CD4-positive, alpha-beta T cell (primary cell): ENCODE measurements around the gene CEP85L. TPM values are rescaled to one million over a fixed set of nuclear protein-coding genes. Genes with fewer than 3 reads are reported as not detected.

Source experiments
- ATAC-seq: fragments of 200-7000 bp; cut with Tn5 transposase; one replicate; pipeline ENCODE4 v1.10.0; 2022; ENCODE audit warnings: mild to moderate bottlenecking; ENCODE audit not compliant: poor library complexity
- CTCF ChIA-PET: fragments of 350-600 bp; sonication (Branson Sonifier 250); formaldehyde crosslinking; loops from one replicate; lab custom pipeline; 2021; ENCODE audit warnings: antibody characterized with exemption, inconsistent platforms; lab: Charles Lee
- POLR2A ChIA-PET: fragments of 350-600 bp; sonication (Branson Sonifier 250); formaldehyde crosslinking; loops from one replicate; lab custom pipeline; 2021; ENCODE audit warnings: antibody characterized with exemption, inconsistent platforms; lab: Charles Lee
- DNase-seq, 14 experiments: peaks; one replicate each; pipeline ENCODE4 v3.0.0-alpha.2; 2013 to 2020; ENCODE audit warnings: mixed read lengths in 2 of 14
- H3K27ac ChIP-seq, 2 donors: one replicate each; pipeline versions ENCODE4 v1.5.1 to v1.7.0; 2013; ENCODE audit warnings: low read length in 2 of 2, low read depth in 1 of 2, mild to moderate bottlenecking in 1 of 2
- H3K27me3 ChIP-seq, 2 experiments: 1 replicate in 1 of 2; 2 replicates in 1 of 2; pipeline versions ENCODE4 v1.6.1 to v1.7.0; 2013; ENCODE audit warnings: low read length in 2 of 2, control low read depth in 1 of 2, mild to moderate bottlenecking in 1 of 2, moderate library complexity in 1 of 2; ENCODE audit not compliant: insufficient read depth in 2 of 2, control insufficient read depth in 1 of 2
- H3K36me3 ChIP-seq: one replicate; pipeline ENCODE4 v1.6.1; 2013; ENCODE audit warnings: low read length, control low read depth; ENCODE audit not compliant: insufficient read depth
- H3K4me1 ChIP-seq: one replicate; pipeline ENCODE4 v1.6.1; 2013; ENCODE audit warnings: low read length, control low read depth; ENCODE audit not compliant: insufficient read depth
- H3K4me3 ChIP-seq: one replicate; pipeline ENCODE4 v1.5.1; 2013; ENCODE audit warnings: mild to moderate bottlenecking, low read length, moderate library complexity
- H3K9me3 ChIP-seq, 2 experiments: 1 replicate in 1 of 2; 2 replicates in 1 of 2; pipeline versions ENCODE4 v1.6.1 to v1.7.0; 2013; ENCODE audit warnings: low read length in 2 of 2, mild to moderate bottlenecking in 2 of 2, control low read depth in 1 of 2, moderate library complexity in 1 of 2; ENCODE audit not compliant: control insufficient read depth in 1 of 2, insufficient read depth in 1 of 2
- H3K27ac Mint-ChIP-seq: one replicate; pipeline ENCODE4 v1.8.0; 2020; ENCODE audit warnings: mixed read lengths
- H3K27me3 Mint-ChIP-seq: one replicate; pipeline ENCODE4 v1.8.0; 2021; ENCODE audit warnings: mixed read lengths
- H3K36me3 Mint-ChIP-seq: one replicate; pipeline ENCODE4 v1.8.0; 2021; ENCODE audit warnings: low read depth, mixed read lengths
- H3K4me1 Mint-ChIP-seq: one replicate; pipeline ENCODE4 v1.8.0; 2021; ENCODE audit warnings: low read depth, mixed read lengths
- H3K4me3 Mint-ChIP-seq: one replicate; pipeline ENCODE4 v1.8.0; 2020; ENCODE audit warnings: mild to moderate bottlenecking, mixed read lengths
- H3K9me3 Mint-ChIP-seq: one replicate; pipeline ENCODE4 v1.8.0; 2020; ENCODE audit warnings: mixed read lengths
- CTCF ChIP-seq: fragments of 200-600 bp; IDR thresholded peaks from one replicate; pipeline ENCODE4 v1.8.0; 2022; ENCODE audit warnings: antibody characterized with exemption, mild to moderate bottlenecking
- intact Hi-C, 2 experiments: fragments of 100-400 bp; cut with DNase I in 1 of 2; cut with micrococcal nuclease in 1 of 2; formaldehyde crosslinking; loops; one replicate each; pipeline versions ENCODE4 v1.15.1 to v1.9.0; 2023 to 2025; cut with DNase I, micrococcal nuclease
- total RNA-seq, 174 experiments: library from RNA in 2 of 174; stranded (reverse) in 2 of 174; gene quantifications; one replicate each; pipeline ENCODE4 v1.2.3 and lab custom pipeline; 2021 to 2026

CEP85L gene
- total RNA-seq, 2 experiments from 2014 or later: 76.2 to 80.7 TPM

GRCh38 chr6:118641042-118641441 is 10.3 kb downstream of the CEP85L start:
- H3K4me3 Mint-ChIP-seq: no peak overlapping the region
- H3K9me3 Mint-ChIP-seq: no peaks in the 10 kb centered on the region

GRCh38 chr6:118639054-118639964 is 12.1 kb downstream of the CEP85L start:
- POLR2A ChIA-PET: interaction anchor here (1.3 to 2.1 kb wide), 4 partner anchors 12 to 70 kb away, joined by 4 to 13 read pairs (median 8); partner anchors contain the start of gene CEP85L
- no peaks in the 10 kb centered on the region for H3K27me3 ChIP-seq
- DNase-seq (peak in 3 of 14 experiments; percentile 23 to 25 (median 23)), ATAC-seq (no peak)
- TF ChIP-seq CTCF: no peak
- no peaks in the 10 kb centered on the region for H3K9me3 ChIP-seq
- no peak overlapping the region for H3K4me3 ChIP-seq
- H3K27ac ChIP-seq: no peak overlapping the region
- H3K9me3 Mint-ChIP-seq: no peaks in the 10 kb centered on the region
- H3K27me3 Mint-ChIP-seq: no peaks in the 10 kb centered on the region
- no peaks in the 10 kb centered on the region for H3K36me3 ChIP-seq
- peaks cover 7% of the 10 kb centered on the region for H3K4me1 ChIP-seq
- peaks cover 19% of the 10 kb centered on the region for H3K36me3 Mint-ChIP-seq
- intact Hi-C loops: no loop called here
- H3K4me1 Mint-ChIP-seq: peaks cover 82% of the 10 kb centered on the region
- peak overlapping the region; percentile 2 for H3K4me3 Mint-ChIP-seq
- H3K27ac Mint-ChIP-seq: peak overlapping the region; percentile 3
- CTCF ChIA-PET: interaction anchor here (0.5 to 1.4 kb wide), 7 partner anchors 9 to 87 kb away, joined by 3 to 4 read pairs (median 3); partner anchors contain the start of gene CEP85L

More at GRCh38 chr6:118641042-118641441, 10.3 kb downstream of the CEP85L start:
- peaks cover 78% of the 10 kb centered on the region for H3K4me1 Mint-ChIP-seq
- peaks cover 16% of the 10 kb centered on the region for H3K4me1 ChIP-seq
- CTCF ChIA-PET: no interaction called here
- no peak overlapping the region for H3K4me3 ChIP-seq
- no peaks in the 10 kb centered on the region for H3K27me3 Mint-ChIP-seq
- DNase-seq (no peak), ATAC-seq (no peak)
- intact Hi-C loops: no loop called here
- peaks cover 10% of the 10 kb centered on the region for H3K36me3 ChIP-seq
- peaks cover 18% of the 10 kb centered on the region for H3K36me3 Mint-ChIP-seq
- no peaks in the 10 kb centered on the region for H3K27me3 ChIP-seq
- no peaks in the 10 kb centered on the region for H3K9me3 ChIP-seq
- POLR2A ChIA-PET: interaction anchor here (1.1 kb wide), 1 partner anchor 10 kb away, joined by 9 read pairs; the partner anchor contains the start of gene CEP85L
- H3K27ac Mint-ChIP-seq: peak overlapping the region; percentile 5
- no peak overlapping the region for H3K27ac ChIP-seq
- no peak for TF ChIP-seq CTCF

- H3K4me3 ChIP-seq: no peak overlapping the region
- no peaks in the 10 kb centered on the region for H3K4me1 ChIP-seq
- no peaks in the 10 kb centered on the region for H3K36me3 ChIP-seq
- peaks cover 79% of the 10 kb centered on the region for H3K4me1 Mint-ChIP-seq
- peaks cover 16% of the 10 kb centered on the region for H3K36me3 Mint-ChIP-seq
- intact Hi-C loops: no loop called here
- no peak overlapping the region for H3K27ac Mint-ChIP-seq
- no peaks in the 10 kb centered on the region for H3K27me3 Mint-ChIP-seq
- no peak overlapping the region for H3K4me3 Mint-ChIP-seq
- CTCF ChIA-PET: interaction anchor here (1.4 kb wide), 1 partner anchor 11 kb away, joined by 3 read pairs; no protein-coding TSS in a partner anchor
- H3K27me3 ChIP-seq: no peaks in the 10 kb centered on the region
- DNase-seq (no peak), ATAC-seq (no peak)
- no peak overlapping the region for H3K27ac ChIP-seq
- H3K9me3 ChIP-seq: no peaks in the 10 kb centered on the region
- TF ChIP-seq CTCF: no peak
- POLR2A ChIA-PET: interaction anchor here (1.6 to 2.1 kb wide), 2 partner anchors 18 to 71 kb away, joined by 4 to 13 read pairs; no protein-coding TSS in a partner anchor
- no peaks in the 10 kb centered on the region for H3K9me3 Mint-ChIP-seq
These were observed 13.1 kb downstream of the CEP85L start for GRCh38 chr6:118638288-118638687.
